GM21723 (cell line): ENCODE results near the gene FXYD3.
"Not testable (repeated sequence)": the region's sequence is repeated elsewhere in the genome, so short reads cannot be mapped to it uniquely, and the experiment has no call there.

ENCODE experiments used
- ATAC-seq: cut with Tn5 transposase; IDR thresholded peaks from one replicate; pipeline ENCODE4 v1.9.1; 2021; ENCODE audit warnings: mild to moderate bottlenecking, moderate library complexity; ENCODE audit not compliant: unreplicated experiment

FXYD3 gene

GRCh38 chr19:35123573-35123972 lies 8.0 kb downstream of the FXYD3 start:
- ATAC-seq, result no peak

DNA sequence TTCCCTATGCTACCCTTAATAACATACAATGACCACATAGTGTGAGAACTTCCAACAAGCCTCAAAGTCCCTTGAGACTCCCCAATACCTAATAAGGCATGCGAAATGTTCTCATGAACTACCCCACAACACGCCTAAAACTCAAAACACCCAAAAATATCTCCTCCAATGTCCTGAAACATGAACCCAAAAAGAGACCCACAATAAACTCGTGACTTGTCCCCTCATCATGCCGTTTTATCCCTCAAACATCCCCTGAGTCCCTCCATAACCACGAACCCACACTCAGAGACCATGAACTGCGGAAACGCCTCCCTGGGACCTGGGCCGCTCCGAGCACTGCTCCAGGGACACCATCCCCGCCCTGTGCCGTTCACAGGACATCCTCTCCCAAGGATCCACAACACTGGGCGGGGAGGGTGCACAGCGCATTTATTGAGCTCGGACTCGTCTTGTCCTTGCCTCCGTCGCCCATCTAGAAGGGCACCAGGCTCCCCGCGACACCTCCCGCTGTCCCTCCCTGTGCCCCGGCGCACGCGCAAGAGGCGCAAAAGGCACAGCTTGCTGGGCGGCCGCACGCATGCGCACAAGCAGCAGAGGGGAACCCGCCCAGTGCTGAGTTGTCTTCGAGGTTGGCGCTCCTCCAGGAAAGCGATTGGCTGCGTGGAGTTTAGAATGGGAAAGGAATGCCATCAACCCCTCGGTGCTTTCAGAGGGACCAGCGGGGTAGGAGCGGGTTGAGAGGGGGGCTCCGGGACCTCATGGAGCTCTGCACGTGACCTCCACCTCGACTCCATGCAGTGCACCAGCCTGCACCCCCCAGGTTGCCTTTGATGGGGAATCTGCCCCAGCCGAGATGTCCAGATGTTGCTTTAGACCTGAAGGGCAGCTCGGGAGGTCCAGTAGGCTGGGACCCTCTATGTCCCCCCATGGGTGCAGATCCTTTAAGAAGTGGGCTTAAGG lies 8.8 kb downstream of the FXYD3 start:
- ATAC-seq, result no peak

DNA sequence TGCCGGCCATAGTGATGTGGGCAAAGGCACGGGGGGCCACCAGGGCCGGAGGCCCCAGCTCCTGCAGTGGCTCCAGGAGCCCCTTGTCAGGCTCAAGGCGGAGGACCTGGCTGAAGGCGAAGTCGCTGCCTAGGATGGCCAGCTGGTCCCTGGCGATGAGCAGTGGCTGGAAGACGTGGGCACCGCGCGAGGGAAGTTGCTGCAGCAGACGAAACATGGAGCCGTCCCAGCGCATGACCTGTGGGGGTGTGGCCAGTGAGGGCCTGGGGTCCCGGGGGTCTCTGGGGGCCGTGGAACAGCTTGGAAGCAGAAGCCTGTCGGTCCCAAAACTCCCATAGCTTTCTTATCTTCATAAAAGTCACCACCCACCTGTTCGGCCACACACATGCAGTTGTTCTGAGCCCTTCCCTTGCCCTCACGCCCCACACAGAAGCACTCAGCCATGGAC lies 9.7 kb downstream of the FXYD3 start:
- no peak for ATAC-seq

GRCh38 chr19:35125749-35126623 lies 10.4 kb downstream of the FXYD3 start:
- no peak for ATAC-seq

- no peak for ATAC-seq
Observed at GRCh38 chr19:35126624-35126959, 11.0 kb downstream of the FXYD3 start.

GRCh38 chr19:35127871-35128270 lies 12.2 kb downstream of the FXYD3 start:
- no peak for ATAC-seq

DNA sequence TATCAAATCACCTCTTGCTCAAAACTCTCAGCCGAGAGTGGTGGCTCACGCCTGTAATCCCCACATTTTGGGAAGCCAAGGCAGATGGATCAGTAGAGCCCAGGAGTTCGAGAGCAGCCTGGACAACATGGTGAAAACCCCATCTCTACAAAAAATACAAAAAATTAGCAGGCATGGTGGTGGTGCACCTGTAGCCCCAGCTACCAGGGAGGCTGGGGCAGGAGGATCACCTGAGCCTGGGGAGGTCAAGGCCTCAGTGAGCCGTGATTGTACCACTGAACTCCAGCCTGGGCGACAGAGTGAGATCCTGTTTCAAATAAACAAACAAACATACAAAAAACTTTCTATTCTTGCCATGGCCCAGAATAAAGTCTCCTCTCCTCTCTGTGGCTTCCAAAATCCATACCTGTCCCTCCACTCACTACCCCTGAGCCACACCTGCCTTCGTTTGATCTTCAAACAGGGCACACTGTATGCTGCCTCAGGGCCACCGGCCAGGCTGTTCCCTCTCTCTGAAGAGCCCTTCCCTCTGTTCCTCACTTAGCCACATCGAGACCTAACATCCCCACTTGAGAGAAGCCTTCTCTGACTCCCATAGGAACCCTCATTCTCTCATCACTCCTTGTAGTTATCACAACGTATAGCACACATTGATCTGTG lies 12.9 kb downstream of the FXYD3 start:
- ATAC-seq, result no peak

- not testable (repeated sequence) for ATAC-seq
Observed at GRCh38 chr19:35129724-35130274, 14.2 kb downstream of the FXYD3 start.

GRCh38 chr19:35130761-35131720 lies 15.4 kb downstream of the FXYD3 start:
- ATAC-seq, result no peak

DNA sequence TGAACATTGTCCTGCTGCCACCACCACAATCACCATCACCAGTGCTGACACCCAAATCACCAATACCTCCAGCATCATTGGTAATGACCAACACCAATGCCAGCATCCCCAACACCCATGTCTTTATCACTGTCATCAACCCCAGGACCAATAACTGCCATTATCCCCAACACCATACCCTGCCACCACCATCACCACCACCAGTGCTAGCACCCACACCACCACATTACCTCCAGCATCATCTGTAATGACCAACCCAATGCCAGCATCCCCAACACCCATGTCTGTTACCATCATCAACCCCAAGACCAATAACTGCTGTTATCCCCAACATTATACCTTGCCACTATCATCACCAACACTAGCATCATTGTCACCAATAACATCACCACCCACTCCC lies 16.6 kb downstream of the FXYD3 start:
- no peak for ATAC-seq

DNA sequence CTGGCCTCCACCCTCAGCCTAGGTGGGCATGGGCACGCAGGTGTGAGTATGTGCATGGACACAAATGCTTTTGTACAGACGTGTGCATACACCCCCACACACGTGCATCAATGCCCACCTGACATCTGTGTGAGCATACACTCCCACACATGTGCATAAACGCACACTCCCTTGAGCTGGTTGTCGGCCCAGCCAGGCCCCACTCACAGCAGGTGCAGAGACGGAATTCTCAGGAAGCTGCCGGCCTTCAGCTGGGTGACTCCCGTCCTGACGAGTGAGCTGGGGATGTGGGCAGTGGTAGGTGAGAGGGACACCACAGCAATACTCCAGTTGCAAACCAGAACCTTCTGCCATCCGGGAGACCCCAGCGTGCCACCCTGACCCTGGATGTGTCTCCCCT lies 18.2 kb downstream of the FXYD3 start:
- no peak for ATAC-seq

GRCh38 chr19:35134601-35135242 lies 19.1 kb downstream of the FXYD3 start, which contains the start of gene LGI4:
Gene LGI4 (minus strand): TSS chr19:35135059. CDS start chr19:35134680, 379 bp downstream.
- no peak for ATAC-seq

DNA sequence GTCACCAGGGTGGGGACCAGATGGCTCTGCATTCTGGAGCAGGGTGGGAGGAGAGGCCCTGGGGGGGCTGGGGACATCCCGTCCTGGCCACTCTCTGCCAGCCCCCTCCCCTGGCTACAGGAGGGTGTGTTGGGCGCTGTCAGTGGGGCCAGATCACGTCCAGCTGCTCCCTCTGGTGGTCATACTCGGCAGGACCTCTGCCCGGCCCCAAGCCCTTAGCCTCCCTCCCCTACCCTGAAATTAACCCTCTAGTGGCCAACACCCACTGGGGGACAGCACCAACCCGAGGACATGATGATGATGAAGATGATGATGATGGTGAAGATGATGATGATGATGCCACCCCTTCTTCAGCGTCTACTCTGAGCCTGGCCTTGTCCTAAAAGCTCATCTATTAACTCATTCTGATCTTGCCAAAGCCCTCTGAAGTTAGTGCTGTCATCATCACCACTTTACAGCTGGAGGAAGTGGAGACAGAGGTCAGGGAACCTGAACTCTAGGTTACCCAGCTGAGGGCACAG lies 19.8 kb downstream of the FXYD3 start:
- ATAC-seq, result no peak

- no peak for ATAC-seq
Observed at GRCh38 chr19:35136231-35136630, 20.6 kb downstream of the FXYD3 start.

- ATAC-seq, result no peak
Observed at GRCh38 chr19:35136977-35137702, 21.5 kb downstream of the FXYD3 start.

DNA sequence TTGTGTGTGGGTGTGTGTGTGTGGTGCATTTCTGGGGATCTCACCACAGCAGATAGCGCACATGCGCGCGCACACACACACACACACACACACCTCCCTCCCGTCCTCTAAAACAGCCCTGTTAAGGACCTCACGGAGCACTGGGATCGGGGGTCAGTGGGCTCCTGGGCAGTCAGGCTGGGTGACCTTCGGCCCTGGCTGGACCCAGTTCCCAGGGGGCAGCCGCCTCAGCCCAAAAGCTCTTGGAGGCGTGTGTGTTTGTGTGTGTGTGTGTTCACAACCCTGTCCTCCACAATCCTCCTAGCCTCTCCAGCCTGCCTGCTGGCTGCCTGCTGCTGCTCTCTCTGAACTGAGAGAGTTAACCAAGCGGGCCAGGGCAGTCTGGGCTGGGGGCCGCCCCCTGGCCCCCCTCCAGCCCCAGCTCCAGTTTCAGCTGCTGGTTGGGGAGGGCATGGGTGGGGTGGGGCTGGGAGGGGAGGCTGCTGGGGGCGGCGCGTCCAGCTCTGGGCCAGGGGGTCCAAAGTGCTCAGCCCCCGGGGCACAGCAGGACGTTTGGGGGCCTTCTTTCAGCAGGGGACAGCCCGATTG lies 22.8 kb downstream of the FXYD3 start, which contains the start of gene FXYD1:
TSS of gene FXYD1 (plus strand) at position 520 of the 588 bp plus-strand sequence. CDS start 1,256 bp downstream, outside the sequence.
- no peak for ATAC-seq

DNA sequence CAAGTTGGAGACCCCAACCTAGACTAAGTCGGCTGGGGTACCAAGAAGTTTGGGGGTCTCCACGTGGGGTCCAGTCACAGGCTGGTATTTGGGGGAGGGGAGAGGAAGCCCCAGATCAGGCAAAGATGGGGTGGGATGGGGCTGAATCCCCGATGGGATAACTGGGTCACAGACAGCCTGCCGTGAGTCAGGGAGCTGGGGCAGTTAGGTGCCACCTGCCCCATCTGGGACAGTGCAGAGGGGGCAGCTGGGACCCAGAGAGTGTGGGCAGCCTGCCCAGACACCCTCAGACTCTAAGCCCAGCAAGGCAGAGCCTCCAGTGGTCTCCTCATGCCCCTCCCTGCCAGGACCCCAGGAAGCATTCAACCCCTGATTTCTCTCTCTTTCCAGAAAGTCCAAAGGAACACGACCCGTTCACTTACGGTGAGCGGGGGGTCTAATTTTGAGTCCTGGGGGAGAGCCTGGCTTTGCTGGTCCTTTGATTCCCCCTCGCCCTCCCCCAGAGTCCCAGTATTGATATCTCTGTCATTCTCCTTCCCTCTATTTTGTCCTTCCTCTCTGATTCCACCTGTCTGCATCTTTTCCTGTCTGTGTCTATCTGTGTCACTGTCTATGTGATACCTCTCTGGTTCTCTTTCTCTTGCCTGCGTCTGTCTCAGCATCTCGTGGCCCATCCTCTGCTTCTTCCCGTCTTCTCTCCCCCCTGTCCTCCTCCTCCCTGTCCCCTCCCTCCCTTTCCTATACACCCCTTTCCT lies 24.8 kb downstream of the FXYD3 start:
- no peak for ATAC-seq
